Activated B cell treated with CpG ODN at 0.5 μM for 24 hours (primary cell): ENCODE results near the gene MBNL1. TPM values are rescaled to one million over a fixed set of nuclear protein-coding genes. Genes with fewer than 3 reads are reported as not detected.

Source experiments
- ATAC-seq: fragments of 200-7000 bp; cut with Tn5 transposase; one replicate; pipeline ENCODE4 v1.10.0; 2021; ENCODE audit warnings: low read depth, mild to moderate bottlenecking, moderate library complexity
- CTCF ChIA-PET: fragments of 350-600 bp; sonication (Branson Sonifier 250); formaldehyde crosslinking; loops from one replicate; lab custom pipeline; 2021; ENCODE audit warnings: antibody characterized with exemption; lab: Charles Lee
- POLR2A ChIA-PET: fragments of 350-600 bp; sonication (Branson Sonifier 250); formaldehyde crosslinking; loops from one replicate; lab custom pipeline; 2021; ENCODE audit warnings: antibody characterized with exemption; lab: Charles Lee
- DNase-seq: peaks from one replicate; pipeline ENCODE4 v3.0.0; 2022
- H3K27ac Mint-ChIP-seq: one replicate; pipeline ENCODE4 v1.8.0; 2020; ENCODE audit warnings: mixed read lengths
- H3K27me3 Mint-ChIP-seq: one replicate; pipeline ENCODE4 v1.8.0; 2021; ENCODE audit warnings: mixed read lengths
- H3K36me3 Mint-ChIP-seq: one replicate; pipeline ENCODE4 v1.8.0; 2021; ENCODE audit warnings: low read depth, mixed read lengths
- H3K4me1 Mint-ChIP-seq: one replicate; pipeline ENCODE4 v1.8.0; 2021; ENCODE audit warnings: mixed read lengths
- H3K4me3 Mint-ChIP-seq: one replicate; pipeline ENCODE4 v1.8.0; 2020; ENCODE audit warnings: mild to moderate bottlenecking, mixed read lengths
- H3K9me3 Mint-ChIP-seq: one replicate; pipeline ENCODE4 v1.8.0; 2020; ENCODE audit warnings: mixed read lengths
- CTCF ChIP-seq: fragments of 200-600 bp; IDR thresholded peaks from one replicate; pipeline ENCODE4 v1.8.0; 2022; ENCODE audit warnings: antibody characterized with exemption, mild to moderate bottlenecking
- intact Hi-C: fragments of 100-400 bp; cut with micrococcal nuclease; formaldehyde crosslinking; loops from one replicate; pipeline ENCODE4 v1.15.1; 2024
- total RNA-seq: library from RNA; stranded (reverse); gene quantifications from 2 replicates; pipeline ENCODE4 v1.2.3, GENCODE V29; 2022

MBNL1 gene
- total RNA-seq, 1 donor from 2014 or later, result 561 TPM

- ChIA-PET CTCF (interaction anchor here (0.9 to 2.7 kb wide), 4 partner anchors 9 to 182 kb away, joined by 3 to 10 read pairs (median 4); partner anchors contain the start of gene MBNL1), POLR2A (interaction anchor here (0.6 to 8.6 kb wide), 6 partner anchors 10 to 190 kb away, joined by 3 to 149 read pairs (median 8); partner anchors contain the start of gene MBNL1)
- H3K4me3 Mint-ChIP-seq, result peak overlapping the region; percentile 59
- intact Hi-C loops, result loop anchor here (1.0 kb wide), 2 partner anchors 10 to 49 kb away; no protein-coding TSS in a partner anchor
- no peaks in the 10 kb centered on the region for H3K36me3 Mint-ChIP-seq
- DNase-seq, result no peak
- TF ChIP-seq CTCF, result no peak
- H3K27ac Mint-ChIP-seq, result peak overlapping the region; percentile 76
- H3K4me1 Mint-ChIP-seq, result peaks cover 75% of the 10 kb centered on the region
- peak; percentile 65 for ATAC-seq
- H3K9me3 Mint-ChIP-seq, result peaks cover 8% of the 10 kb centered on the region
- no peaks in the 10 kb centered on the region for H3K27me3 Mint-ChIP-seq
These were observed 14.7 kb upstream of the MBNL1 start for GRCh38 chr3:152254041-152254440.

GRCh38 chr3:152255290-152255689 is 13.4 kb upstream of the MBNL1 start:
- Mint-ChIP-seq H3K27ac (peak overlapping the region; percentile 94), H3K4me3 (no peak overlapping the region), H3K36me3 (no peaks in the 10 kb centered on the region), H3K27me3 (no peaks in the 10 kb centered on the region), H3K4me1 (peaks cover 86% of the 10 kb centered on the region), H3K9me3 (peaks cover 8% of the 10 kb centered on the region)
- TF ChIP-seq CTCF, result no peak
- CTCF ChIA-PET, result interaction anchor here (0.6 to 1.6 kb wide), 3 partner anchors 12 to 42 kb away, joined by 3 to 6 read pairs (median 4); partner anchors contain the start of gene MBNL1
- intact Hi-C loops, result no loop called here
- no peak for ATAC-seq
- DNase-seq, result no peak
- POLR2A ChIA-PET, result interaction anchor here (0.9 to 8.6 kb wide), 7 partner anchors 11 to 53 kb away, joined by 3 to 149 read pairs (median 3); partner anchors contain the start of gene MBNL1

- peaks cover 88% of the 10 kb centered on the region for H3K4me1 Mint-ChIP-seq
- H3K36me3 Mint-ChIP-seq, result no peaks in the 10 kb centered on the region
- ChIA-PET CTCF (interaction anchor here (2.0 kb wide), 1 partner anchor 187 kb away, joined by 5 read pairs; no protein-coding TSS in a partner anchor), POLR2A (interaction anchor here (0.7 to 8.6 kb wide), 7 partner anchors 12 to 64 kb away, joined by 3 to 149 read pairs (median 11); partner anchors contain the start of gene MBNL1)
- H3K27ac Mint-ChIP-seq, result peak overlapping the region; percentile 94
- DNase-seq, result no peak
- peaks cover 4% of the 10 kb centered on the region for H3K9me3 Mint-ChIP-seq
- intact Hi-C loops, result loop anchor here (1.0 kb wide), 1 partner anchor 11 kb away; the partner anchor contains the start of gene MBNL1
- no peak for ATAC-seq
- H3K4me3 Mint-ChIP-seq, result peak overlapping the region; percentile 71
- no peaks in the 10 kb centered on the region for H3K27me3 Mint-ChIP-seq
- no peak for TF ChIP-seq CTCF
These were observed 11.7 kb upstream of the MBNL1 start for GRCh38 chr3:152256851-152257562.

- no peaks in the 10 kb centered on the region for H3K27me3 Mint-ChIP-seq
- intact Hi-C loops, result loop anchor here (1.0 kb wide), 1 partner anchor 11 kb away; the partner anchor contains the start of gene MBNL1
- CTCF ChIA-PET, result interaction anchor here (1.1 to 2.0 kb wide), 3 partner anchors 34 to 186 kb away, joined by 3 to 8 read pairs (median 5); no protein-coding TSS in a partner anchor
- H3K36me3 Mint-ChIP-seq, result peaks cover 2% of the 10 kb centered on the region
- DNase-seq (no peak), ATAC-seq (peak; percentile 61)
- no peak for TF ChIP-seq CTCF
- H3K4me1 Mint-ChIP-seq, result peaks cover 84% of the 10 kb centered on the region
- H3K9me3 Mint-ChIP-seq, result peaks cover 4% of the 10 kb centered on the region
- peak overlapping the region; percentile 94 for H3K27ac Mint-ChIP-seq
- H3K4me3 Mint-ChIP-seq, result peak overlapping the region; percentile 71
- POLR2A ChIA-PET, result interaction anchor here (0.7 to 8.6 kb wide), 8 partner anchors 11 to 64 kb away, joined by 3 to 149 read pairs (median 6); partner anchors contain the start of gene MBNL1
These were observed 11.1 kb upstream of the MBNL1 start for GRCh38 chr3:152257563-152258035.
